IMR-90 (cell line): ENCODE measurements around the gene ABCA4. TPM values are rescaled to one million over a fixed set of nuclear protein-coding genes. Genes with fewer than 3 reads are reported as not detected.
A peak's percentile ranks its signal among the peaks of the same experiment; 100 is the strongest.

Experiments
- ATAC-seq: fragments of 200-7000 bp; cut with Tn5 transposase; 2 replicates; pipeline ENCODE4 v1.9.1; 2020; ENCODE audit warnings: low read depth, mild to moderate bottlenecking, moderate library complexity
- BruUV-seq: library from RNA; stranded (reverse); fragments of 400-500 nt; replicated peaks from 2 replicates; lab custom pipeline; 2021; lab: Mats Ljungman, UMichigan
- CTCF ChIA-PET: fragments of 300-600 bp; formaldehyde crosslinking; extraction: SDS; loops from one replicate; lab custom pipeline; 2021; ENCODE audit warnings: antibody characterized with exemption; lab: Yijun Ruan, JAX
- POLR2A ChIA-PET: fragments of 300-600 bp; sonication (Branson Sonifier 250); formaldehyde crosslinking; loops from one replicate; lab custom pipeline; 2022; ENCODE audit warnings: antibody characterized with exemption; ENCODE audit not compliant: unreplicated experiment; lab: Charles Lee
- DNase-seq: peaks from one replicate; pipeline ENCODE4 v3.0.0; 2013
- H2AFZ ChIP-seq: replicated peaks from 2 replicates; pipeline ENCODE3; 2013; ENCODE audit warnings: low read length, mild to moderate bottlenecking; ENCODE audit not compliant: poor library complexity
- H2AK5ac ChIP-seq: 2 replicates; pipeline ENCODE4 v1.6.1; 2013; ENCODE audit warnings: low read depth, low read length, inconsistent platforms
- H2AK9ac ChIP-seq: replicated peaks from 2 replicates; pipeline ENCODE3; 2013; ENCODE audit warnings: mild to moderate bottlenecking, low read depth, low read length, moderate library complexity; ENCODE audit not compliant: poor library complexity
- H2BK120ac ChIP-seq: 2 replicates; pipeline ENCODE4 v1.6.1; 2013; ENCODE audit warnings: low read depth, low read length, inconsistent platforms
- H2BK15ac ChIP-seq: 3 replicates; pipeline ENCODE4 v1.6.1; 2013; ENCODE audit warnings: low read depth, low read length, inconsistent platforms
- H2BK20ac ChIP-seq: 2 replicates; pipeline ENCODE4 v1.6.1; 2013; ENCODE audit warnings: low read depth, mild to moderate bottlenecking, inconsistent platforms, low read length, moderate library complexity
- H2BK5ac ChIP-seq: 2 replicates; pipeline ENCODE4 v1.6.1; 2013; ENCODE audit warnings: mild to moderate bottlenecking, low read depth, low read length, inconsistent platforms; ENCODE audit not compliant: poor library complexity, severe bottlenecking
- H3K14ac ChIP-seq: replicated peaks from 2 replicates; pipeline ENCODE4 v1.6.1; 2013; ENCODE audit warnings: low read depth, low read length, inconsistent platforms
- H3K18ac ChIP-seq: 2 replicates; pipeline ENCODE4 v1.6.1; 2013; ENCODE audit warnings: low read depth, low read length, control low read depth
- H3K23ac ChIP-seq: 2 replicates; pipeline ENCODE4 v1.6.1; 2013; ENCODE audit warnings: low read depth, low read length, inconsistent platforms
- H3K27ac ChIP-seq: 2 replicates; pipeline ENCODE4 v1.5.1; 2013; ENCODE audit warnings: mild to moderate bottlenecking, control low read depth, low read length; ENCODE audit not compliant: insufficient read depth
- H3K27me3 ChIP-seq: 2 replicates; pipeline ENCODE4 v1.6.1; 2013; ENCODE audit warnings: low read length; ENCODE audit not compliant: control insufficient read depth, insufficient read depth
- H3K36me3 ChIP-seq: 2 replicates; pipeline ENCODE4 v1.6.1; 2013; ENCODE audit warnings: low read length, mixed read lengths; ENCODE audit not compliant: control insufficient read depth, insufficient read depth
- H3K4ac ChIP-seq: 2 replicates; pipeline ENCODE4 v1.6.1; 2013; ENCODE audit warnings: low read depth, low read length, inconsistent platforms
- H3K4me1 ChIP-seq: 2 replicates; pipeline ENCODE4 v1.6.1; 2013; ENCODE audit warnings: low read length, mixed read lengths; ENCODE audit not compliant: control insufficient read depth, insufficient read depth
- H3K4me2 ChIP-seq: 2 replicates; pipeline ENCODE4 v1.6.1; 2013; ENCODE audit warnings: low read depth, mild to moderate bottlenecking, control low read depth, low read length, moderate library complexity
- H3K4me3 ChIP-seq: 2 replicates; pipeline ENCODE4 v1.5.1; 2013; ENCODE audit warnings: low read depth, mild to moderate bottlenecking, control low read depth, low read length, moderate library complexity; ENCODE audit not compliant: insufficient read depth
- H3K56ac ChIP-seq: 2 replicates; pipeline ENCODE4 v1.6.1; 2013; ENCODE audit warnings: low read length, inconsistent platforms; ENCODE audit not compliant: insufficient read depth; ENCODE audit errors: extremely low read depth
- H3K79me1 ChIP-seq, 2 experiments: 2 replicates each; pipeline ENCODE4 v1.6.1; 2013; ENCODE audit warnings: low read length in 2 of 2, inconsistent platforms in 1 of 2, low read depth in 1 of 2
- H3K9ac ChIP-seq: 2 replicates; pipeline ENCODE4 v1.6.1; 2013; ENCODE audit warnings: low read depth, low read length, control low read depth
- H3K9me1 ChIP-seq: 2 replicates; pipeline ENCODE4 v1.6.1; 2013; ENCODE audit warnings: low read length, inconsistent platforms; ENCODE audit not compliant: insufficient read depth
- H3K9me3 ChIP-seq: 2 replicates; pipeline ENCODE4 v1.6.1; 2013; ENCODE audit warnings: low read length; ENCODE audit not compliant: control insufficient read depth, insufficient read depth
- H4K20me1 ChIP-seq: 2 replicates; pipeline ENCODE4 v1.6.1; 2013; ENCODE audit warnings: low read length, inconsistent platforms; ENCODE audit not compliant: insufficient read depth
- H4K5ac ChIP-seq: 2 replicates; pipeline ENCODE4 v1.6.1; 2013; ENCODE audit warnings: mild to moderate bottlenecking, low read depth, low read length, control low read depth
- H4K8ac ChIP-seq, 2 experiments: 2 replicates each; pipeline ENCODE4 v1.6.1; 2013; ENCODE audit warnings: low read depth in 2 of 2, low read length in 2 of 2, control low read depth in 1 of 2, inconsistent platforms in 1 of 2
- H4K91ac ChIP-seq: 2 replicates; pipeline ENCODE4 v1.6.1; 2013; ENCODE audit warnings: low read depth, low read length, inconsistent platforms; ENCODE audit not compliant: insufficient read depth
- BHLHE40 ChIP-seq: fragments of 150-350 bp; IDR thresholded peaks from 2 replicates; pipeline ENCODE4 v1.6.1; 2016; ENCODE audit warnings: mild to moderate bottlenecking, low read depth, low read length
- CEBPB ChIP-seq: IDR thresholded peaks from 2 replicates; pipeline ENCODE4 v1.6.1; 2012; ENCODE audit warnings: low read depth, low read length, improper control_type of control experiment
- CHD1 ChIP-seq: IDR thresholded peaks from 2 replicates; pipeline ENCODE4 v1.6.1; 2012; ENCODE audit warnings: low read depth, low read length, improper control_type of control experiment
- FOS ChIP-seq: fragments of 150-350 bp; IDR thresholded peaks from 2 replicates; pipeline ENCODE4 v1.6.1; 2016; ENCODE audit warnings: low read depth, low read length
- MAFK ChIP-seq: IDR thresholded peaks from 2 replicates; pipeline ENCODE4 v1.6.1; 2012; ENCODE audit warnings: low read depth, low read length, improper control_type of control experiment
- MAZ ChIP-seq: IDR thresholded peaks from 2 replicates; pipeline ENCODE4 v1.6.1; 2012; ENCODE audit warnings: low read depth, mild to moderate bottlenecking, low read length, improper control_type of control experiment, moderate library complexity, borderline replicate concordance
- MXI1 ChIP-seq: IDR thresholded peaks from 2 replicates; pipeline ENCODE4 v1.6.1; 2012; ENCODE audit warnings: low read depth, mild to moderate bottlenecking, low read length, moderate library complexity, borderline replicate concordance
- NFE2L2 ChIP-seq: fragments of 150-350 bp; IDR thresholded peaks from 2 replicates; pipeline ENCODE4 v1.6.1; 2016; ENCODE audit warnings: low read depth, mild to moderate bottlenecking, low read length
- POLR2A ChIP-seq: IDR thresholded peaks from 2 replicates; pipeline ENCODE4 v1.6.1; 2012; ENCODE audit warnings: mild to moderate bottlenecking, low read depth, low read length
- RAD21 ChIP-seq: IDR thresholded peaks from 2 replicates; pipeline ENCODE4 v1.6.1; 2012; ENCODE audit warnings: low read length, improper control_type of control experiment
- RCOR1 ChIP-seq: IDR thresholded peaks from 2 replicates; pipeline ENCODE4 v1.6.1; 2012; ENCODE audit warnings: mild to moderate bottlenecking, low read length, improper control_type of control experiment; ENCODE audit not compliant: insufficient replicate concordance
- RFX5 ChIP-seq: IDR thresholded peaks from 2 replicates; pipeline ENCODE4 v1.8.0; 2012; ENCODE audit warnings: low read depth, mild to moderate bottlenecking, low read length, moderate library complexity
- SMC3 ChIP-seq: fragments of 150-350 bp; IDR thresholded peaks from 2 replicates; pipeline ENCODE4 v1.6.1; 2016; ENCODE audit warnings: low read depth, mild to moderate bottlenecking, antibody characterized with exemption, low read length, moderate library complexity
- WGBS, 2 experiments: methylation state at CpG; one replicate each; pipeline versions ENCODE4 v1.1.5 to v1.1.7; 2013; ENCODE audit warnings: missing lambda C conversion rate in 2 of 2; ENCODE audit not compliant: insufficient read length in 1 of 2; ENCODE audit errors: extremely low coverage in 2 of 2; 5-methylcytosine and 5-hydroxymethylcytosine counted together
- dilution Hi-C: fragments of 300-500 bp; cut with HindIII; formaldehyde crosslinking; loops from one replicate; pipeline ENCODE4 v1.14.3; 2018; ENCODE audit warnings: low sequenced_read_pairs; ENCODE audit not compliant: unreplicated experiment
- in situ Hi-C: fragments of 300-500 bp; cut with MboI; formaldehyde crosslinking; loops from 3 replicates; pipeline ENCODE4 v1.14.3; 2019; ENCODE audit warnings: low sequenced_read_pairs, inconsistent platforms, mixed read lengths
- intact Hi-C: fragments of 100-400 bp; cut with micrococcal nuclease; formaldehyde crosslinking; loops from 2 replicates; pipeline ENCODE4 v1.10.0; 2022
- polyA plus RNA-seq, 3 experiments: library from polyadenylated mRNA; depleted of rRNA; stranded (reverse); fragments of >200 nt; gene quantifications; 2 replicates each; pipeline ENCODE4 v1.2.3, GENCODE V29; 2012; ENCODE audit warnings: low replicate concordance in 1 of 3
- total RNA-seq: library from RNA; depleted of rRNA; stranded (reverse); fragments of >200 nt; gene quantifications from 2 replicates; pipeline ENCODE4 v1.2.3, GENCODE V29; 2012
- TF ChIP-seq, protein P1 (sequence below): conservative IDR thresholded peaks from 2 replicates; pipeline ENCODE4 v1.5.1; 2012; ENCODE audit warnings: mild to moderate bottlenecking, low read depth, low read length, improper control_type of control experiment
- TF ChIP-seq, protein P2 (sequence below): fragments of 150-350 bp; IDR thresholded peaks from 2 replicates; pipeline ENCODE4 v1.6.1; 2017; ENCODE audit warnings: mild to moderate bottlenecking, antibody characterized with exemption, low read length, low read depth
- TF ChIP-seq, protein P3 (sequence below): fragments of 150-350 bp; IDR thresholded peaks from 2 replicates; pipeline ENCODE4 v1.6.1; 2016; ENCODE audit warnings: low read depth, mild to moderate bottlenecking, low read length, moderate library complexity, borderline replicate concordance

ABCA4 gene
- total and polyA plus RNA-seq, 2 of the 4 experiments (the other 2 are of a cell fraction) = under 0.01 to 0.36 TPM

DNA sequence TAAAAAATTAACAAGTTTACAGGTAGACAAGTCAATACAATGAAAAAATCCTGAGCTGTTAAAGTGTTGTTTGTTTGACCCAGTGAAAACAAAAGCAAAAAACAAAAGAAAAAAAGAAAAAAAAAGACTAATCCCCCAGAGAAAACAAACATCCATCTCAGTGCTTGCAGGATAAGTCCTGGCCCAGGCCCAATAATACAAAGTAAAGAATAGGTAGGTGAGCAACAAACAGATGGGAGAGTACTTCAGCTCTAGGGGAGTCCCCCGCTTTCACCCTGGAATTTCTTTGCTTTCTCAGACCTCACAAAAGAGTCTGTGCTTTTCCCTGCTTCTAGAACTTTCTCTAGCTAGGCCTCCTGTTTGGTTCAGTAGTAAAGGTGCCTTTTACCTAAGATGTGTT is 70.3 kb downstream of the ABCA4 start:
- H3K56ac ChIP-seq = no peak overlapping the region
- no peak overlapping the region for H2BK15ac ChIP-seq
- H3K4me3 ChIP-seq = no peak overlapping the region
- no peaks in the 10 kb centered on the region for H4K20me1 ChIP-seq
- peak overlapping the region; percentile 76 for H2BK120ac ChIP-seq
- H3K9ac ChIP-seq = no peak overlapping the region
- TF ChIP-seq SMC3 = no peak
- no peak for TF ChIP-seq BHLHE40
- TF ChIP-seq MAZ = no peak
- no peak for TF ChIP-seq MAFK
- TF ChIP-seq, protein P1, sequence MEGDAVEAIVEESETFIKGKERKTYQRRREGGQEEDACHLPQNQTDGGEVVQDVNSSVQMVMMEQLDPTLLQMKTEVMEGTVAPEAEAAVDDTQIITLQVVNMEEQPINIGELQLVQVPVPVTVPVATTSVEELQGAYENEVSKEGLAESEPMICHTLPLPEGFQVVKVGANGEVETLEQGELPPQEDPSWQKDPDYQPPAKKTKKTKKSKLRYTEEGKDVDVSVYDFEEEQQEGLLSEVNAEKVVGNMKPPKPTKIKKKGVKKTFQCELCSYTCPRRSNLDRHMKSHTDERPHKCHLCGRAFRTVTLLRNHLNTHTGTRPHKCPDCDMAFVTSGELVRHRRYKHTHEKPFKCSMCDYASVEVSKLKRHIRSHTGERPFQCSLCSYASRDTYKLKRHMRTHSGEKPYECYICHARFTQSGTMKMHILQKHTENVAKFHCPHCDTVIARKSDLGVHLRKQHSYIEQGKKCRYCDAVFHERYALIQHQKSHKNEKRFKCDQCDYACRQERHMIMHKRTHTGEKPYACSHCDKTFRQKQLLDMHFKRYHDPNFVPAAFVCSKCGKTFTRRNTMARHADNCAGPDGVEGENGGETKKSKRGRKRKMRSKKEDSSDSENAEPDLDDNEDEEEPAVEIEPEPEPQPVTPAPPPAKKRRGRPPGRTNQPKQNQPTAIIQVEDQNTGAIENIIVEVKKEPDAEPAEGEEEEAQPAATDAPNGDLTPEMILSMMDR = no peak
- TF ChIP-seq CHD1 = no peak
- TF ChIP-seq RCOR1 = no peak
- TF ChIP-seq, protein P2, sequence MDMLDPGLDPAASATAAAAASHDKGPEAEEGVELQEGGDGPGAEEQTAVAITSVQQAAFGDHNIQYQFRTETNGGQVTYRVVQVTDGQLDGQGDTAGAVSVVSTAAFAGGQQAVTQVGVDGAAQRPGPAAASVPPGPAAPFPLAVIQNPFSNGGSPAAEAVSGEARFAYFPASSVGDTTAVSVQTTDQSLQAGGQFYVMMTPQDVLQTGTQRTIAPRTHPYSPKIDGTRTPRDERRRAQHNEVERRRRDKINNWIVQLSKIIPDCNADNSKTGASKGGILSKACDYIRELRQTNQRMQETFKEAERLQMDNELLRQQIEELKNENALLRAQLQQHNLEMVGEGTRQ = no peak
- TF ChIP-seq POLR2A = no peak
- no peak for TF ChIP-seq RAD21
- TF ChIP-seq NFE2L2 = no peak
- TF ChIP-seq MXI1 = no peak
- TF ChIP-seq, protein P3, sequence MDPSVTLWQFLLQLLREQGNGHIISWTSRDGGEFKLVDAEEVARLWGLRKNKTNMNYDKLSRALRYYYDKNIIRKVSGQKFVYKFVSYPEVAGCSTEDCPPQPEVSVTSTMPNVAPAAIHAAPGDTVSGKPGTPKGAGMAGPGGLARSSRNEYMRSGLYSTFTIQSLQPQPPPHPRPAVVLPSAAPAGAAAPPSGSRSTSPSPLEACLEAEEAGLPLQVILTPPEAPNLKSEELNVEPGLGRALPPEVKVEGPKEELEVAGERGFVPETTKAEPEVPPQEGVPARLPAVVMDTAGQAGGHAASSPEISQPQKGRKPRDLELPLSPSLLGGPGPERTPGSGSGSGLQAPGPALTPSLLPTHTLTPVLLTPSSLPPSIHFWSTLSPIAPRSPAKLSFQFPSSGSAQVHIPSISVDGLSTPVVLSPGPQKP = no peak
- no peak for TF ChIP-seq CEBPB
- no peak for TF ChIP-seq RFX5
- no peak for TF ChIP-seq FOS
- peak overlapping the region; percentile 42; the same call in 1 of the 2 replicates for H3K18ac ChIP-seq
- H3K9me3 ChIP-seq = no peaks in the 10 kb centered on the region
- ChIA-PET CTCF (interaction anchor here (0.6 to 1.6 kb wide), 3 partner anchors 11 to 285 kb away, joined by 3 to 8 read pairs (median 3); no protein-coding TSS in a partner anchor), POLR2A (interaction anchor here (0.7 kb wide), 1 partner anchor 1924 kb away, joined by 4 read pairs; no protein-coding TSS in a partner anchor)
- no TSS peak for BruUV-seq
- peak overlapping the region; percentile 15; the same call in 1 of the 2 replicates for H2AK5ac ChIP-seq
- H2BK5ac ChIP-seq = peak overlapping the region; percentile 62
- peak overlapping the region in 1 of 2 experiments; percentile 39; a peak in 1 of 4 replicates for H4K8ac ChIP-seq
- H3K27me3 ChIP-seq = no peaks in the 10 kb centered on the region
- intact Hi-C loops (no loop called here), dilution Hi-C loops (no loop called here), in situ Hi-C loops (loop anchor here (25.0 kb wide), 1 partner anchor 762 kb away; the partner anchor contains the start of gene SLC44A3)
- DNase-seq = no peak
- H3K23ac ChIP-seq = no peak overlapping the region; the same call in 1 of the 2 replicates
- H3K9me1 ChIP-seq = 0 out of 2 replicates have a peak, but pooled peaks cover 5% of the 10 kb centered on the region
- no peak overlapping the region for H3K27ac ChIP-seq
- no CpG with 5 or more reads among the region's 1 CpG for WGBS, 2 experiments
- H4K91ac ChIP-seq = 0 out of 2 replicates have a peak overlapping the region, but pooled peaks have one; percentile 4
- H2AFZ ChIP-seq = peak overlapping the region; percentile 52
- no peak overlapping the region for H4K5ac ChIP-seq
- no peak overlapping the region for H3K4me2 ChIP-seq
- 0 out of 2 replicates have a peak overlapping the region, but pooled peaks have one; percentile 44 for H2BK20ac ChIP-seq
- H3K36me3 ChIP-seq = no peaks in the 10 kb centered on the region
- peak overlapping the region; percentile 79 for H2AK9ac ChIP-seq
- peaks cover 4% of the 10 kb centered on the region; the same call in 1 of the 2 replicates for H3K4me1 ChIP-seq
- no peak for ATAC-seq
- peak overlapping the region; percentile 37 for H3K4ac ChIP-seq
- no peaks in the 10 kb centered on the region for H3K79me1 ChIP-seq
- no peak overlapping the region; the same call in 1 of the 2 replicates for H3K14ac ChIP-seq
